Measurements from ENCODE around the gene HOXC4. TPM values are rescaled to one million over a fixed set of nuclear protein-coding genes. Genes with fewer than 3 reads are reported as not detected.

HOXC4 gene
- total and polyA plus RNA-seq, 2 of the 4 experiments (the other 2 are of a cell fraction): under 0.01 to 0.26 TPM

DNA sequence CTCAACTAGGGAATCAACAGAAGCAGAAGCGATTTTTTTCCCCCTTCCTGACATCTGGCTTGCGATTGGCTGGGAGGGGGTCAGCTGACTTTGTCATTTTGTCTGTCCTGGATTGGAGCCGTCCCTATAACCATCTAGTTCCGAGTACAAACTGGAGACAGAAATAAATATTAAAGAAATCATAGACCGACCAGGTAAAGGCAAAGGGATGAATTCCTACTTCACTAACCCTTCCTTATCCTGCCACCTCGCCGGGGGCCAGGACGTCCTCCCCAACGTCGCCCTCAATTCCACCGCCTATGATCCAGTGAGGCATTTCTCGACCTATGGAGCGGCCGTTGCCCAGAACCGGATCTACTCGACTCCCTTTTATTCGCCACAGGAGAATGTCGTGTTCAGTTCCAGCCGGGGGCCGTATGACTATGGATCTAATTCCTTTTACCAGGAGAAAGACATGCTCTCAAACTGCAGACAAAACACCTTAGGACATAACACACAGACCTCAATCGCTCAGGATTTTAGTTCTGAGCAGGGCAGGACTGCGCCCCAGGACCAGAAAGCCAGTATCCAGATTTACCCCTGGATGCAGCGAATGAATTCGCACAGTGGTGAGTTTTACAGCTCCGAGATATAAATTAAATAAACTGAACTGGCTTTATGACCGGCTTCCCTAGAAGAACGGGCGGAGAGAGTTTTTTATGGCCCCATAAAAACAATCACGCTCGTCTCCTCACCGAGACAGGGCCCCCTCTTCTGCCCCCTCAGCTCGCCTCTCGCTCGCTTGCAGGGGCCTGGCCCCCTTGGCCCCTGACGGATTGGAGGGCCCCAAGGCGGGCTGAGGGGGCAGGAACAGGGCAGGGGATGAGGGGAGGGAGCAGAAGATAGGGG is 25.1 kb upstream of the HOXC4 start, which contains the start of gene HOXC6:
TSS of gene HOXC6 (plus strand) at position 127 of the 888 bp plus-strand sequence. CDS start at position 209, 82 bp downstream.
- no peak within 1 kb of the TSS for H3K23ac ChIP-seq (ENCODE audit: low read depth, low read length)
- intact Hi-C loops (cut with micrococcal nuclease): no loop called here
- ChIA-PET CTCF (interaction anchor here (0.6 kb wide), 1 partner anchor 594 kb away, joined by 3 read pairs; no protein-coding TSS in a partner anchor), POLR2A (ENCODE audit: unreplicated experiment) (no interaction called here)
- H2BK20ac ChIP-seq (ENCODE audit: low read depth, low read length): no peak within 1 kb of the TSS
- no peak within 1 kb of the TSS for H3K4ac ChIP-seq (ENCODE audit: low read depth, low read length)
- H3K56ac ChIP-seq (ENCODE audit: extremely low read depth, insufficient read depth, low read length): no peak within 1 kb of the TSS
- H2AK5ac ChIP-seq (ENCODE audit: low read depth, low read length): no peak within 1 kb of the TSS
- H4K5ac ChIP-seq (ENCODE audit: low read depth, low read length): no peak within 1 kb of the TSS
- WGBS, 2 experiments (ENCODE audit: extremely low coverage in 2 of 2, insufficient read length in 1 of 2): 5% methylated on average over 15 of the region's 36 CpGs; no CpG with 5 or more reads in 1 of the 2 experiments
- H4K20me1 ChIP-seq (ENCODE audit: insufficient read depth, low read length): no peaks in the 10 kb centered on the region
- no peaks in the 10 kb centered on the region for H3K36me3 ChIP-seq (ENCODE audit: control insufficient read depth, insufficient read depth, low read length)
- H2AFZ ChIP-seq (replicated peaks; ENCODE audit: low read length, poor library complexity): no peak within 1 kb of the TSS
- H3K4me2 ChIP-seq (ENCODE audit: low read depth, low read length): peak within 1 kb of the TSS; percentile 6; the same call in 1 of the 2 replicates
- ATAC-seq (ENCODE audit: low read depth): no peak
- H4K91ac ChIP-seq (ENCODE audit: insufficient read depth, low read depth, low read length): no peak within 1 kb of the TSS
- H3K4me3 ChIP-seq (ENCODE audit: insufficient read depth, low read depth, low read length): 0 out of 2 replicates have a peak within 1 kb of the TSS, but pooled peaks have one; percentile 10
- H2BK120ac ChIP-seq (ENCODE audit: low read depth, low read length): no peak within 1 kb of the TSS
- no peak within 1 kb of the TSS for H2BK15ac ChIP-seq (ENCODE audit: low read depth, low read length)
- H4K8ac ChIP-seq (ENCODE audit: low read depth in 2 of 2, low read length in 2 of 2): no peak within 1 kb of the TSS
- H3K14ac ChIP-seq (replicated peaks; ENCODE audit: low read depth, low read length): no peak within 1 kb of the TSS
- dilution Hi-C loops (cut with HindIII; ENCODE audit: low sequenced_read_pairs, unreplicated experiment): no loop called here
- H3K79me1 ChIP-seq (ENCODE audit: low read depth in 1 of 2, low read length in 2 of 2): no peaks in the 10 kb centered on the region
- no peak within 1 kb of the TSS for H3K9ac ChIP-seq (ENCODE audit: low read depth, low read length)
- TF ChIP-seq, protein P1, sequence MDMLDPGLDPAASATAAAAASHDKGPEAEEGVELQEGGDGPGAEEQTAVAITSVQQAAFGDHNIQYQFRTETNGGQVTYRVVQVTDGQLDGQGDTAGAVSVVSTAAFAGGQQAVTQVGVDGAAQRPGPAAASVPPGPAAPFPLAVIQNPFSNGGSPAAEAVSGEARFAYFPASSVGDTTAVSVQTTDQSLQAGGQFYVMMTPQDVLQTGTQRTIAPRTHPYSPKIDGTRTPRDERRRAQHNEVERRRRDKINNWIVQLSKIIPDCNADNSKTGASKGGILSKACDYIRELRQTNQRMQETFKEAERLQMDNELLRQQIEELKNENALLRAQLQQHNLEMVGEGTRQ (IDR thresholded peaks at IDR 0.05; ENCODE audit: low read depth, low read length): peak; percentile 59
- no peak for TF ChIP-seq RCOR1 (IDR thresholded peaks at IDR 0.05; ENCODE audit: insufficient replicate concordance, low read length)
- TF ChIP-seq MXI1 (IDR thresholded peaks at IDR 0.05; ENCODE audit: borderline replicate concordance, low read depth, low read length): no peak
- TF ChIP-seq CHD1 (IDR thresholded peaks at IDR 0.05; ENCODE audit: low read depth, low read length): no peak
- TF ChIP-seq RFX5 (IDR thresholded peaks at IDR 0.05; ENCODE audit: low read depth, low read length): no peak
- TF ChIP-seq NFE2L2 (IDR thresholded peaks at IDR 0.05; ENCODE audit: low read depth, low read length): no peak
- TF ChIP-seq RAD21 (IDR thresholded peaks at IDR 0.05; ENCODE audit: low read length): no peak
- peaks cover 88% of the 10 kb centered on the region for H3K27me3 ChIP-seq (ENCODE audit: control insufficient read depth, insufficient read depth, low read length)
- no TSS peak for BruUV-seq (replicated peaks)
- peaks cover 11% of the 10 kb centered on the region for H3K9me3 ChIP-seq (ENCODE audit: control insufficient read depth, insufficient read depth, low read length)
- no peak for DNase-seq
- H3K9me1 ChIP-seq (ENCODE audit: insufficient read depth, low read length): no peaks in the 10 kb centered on the region
- no peak within 1 kb of the TSS for H2AK9ac ChIP-seq (replicated peaks; ENCODE audit: low read depth, low read length, poor library complexity)
- H3K4me1 ChIP-seq (ENCODE audit: control insufficient read depth, insufficient read depth, low read length): no peaks in the 10 kb centered on the region
- no peak within 1 kb of the TSS for H3K27ac ChIP-seq (ENCODE audit: insufficient read depth, low read length)
- in situ Hi-C loops (cut with MboI; ENCODE audit: low sequenced_read_pairs): no loop called here
- no peak within 1 kb of the TSS for H2BK5ac ChIP-seq (ENCODE audit: low read depth, low read length, poor library complexity, severe bottlenecking)
- no peak within 1 kb of the TSS for H3K18ac ChIP-seq (ENCODE audit: low read depth, low read length)
